ENCODE data around the gene TAOK1. TPM values are rescaled to one million over a fixed set of nuclear protein-coding genes. Genes with fewer than 3 reads are reported as not detected.

The TAOK1 gene
- 88.1 and 89.4 TPM in 2 replicates for total RNA-seq

DNA sequence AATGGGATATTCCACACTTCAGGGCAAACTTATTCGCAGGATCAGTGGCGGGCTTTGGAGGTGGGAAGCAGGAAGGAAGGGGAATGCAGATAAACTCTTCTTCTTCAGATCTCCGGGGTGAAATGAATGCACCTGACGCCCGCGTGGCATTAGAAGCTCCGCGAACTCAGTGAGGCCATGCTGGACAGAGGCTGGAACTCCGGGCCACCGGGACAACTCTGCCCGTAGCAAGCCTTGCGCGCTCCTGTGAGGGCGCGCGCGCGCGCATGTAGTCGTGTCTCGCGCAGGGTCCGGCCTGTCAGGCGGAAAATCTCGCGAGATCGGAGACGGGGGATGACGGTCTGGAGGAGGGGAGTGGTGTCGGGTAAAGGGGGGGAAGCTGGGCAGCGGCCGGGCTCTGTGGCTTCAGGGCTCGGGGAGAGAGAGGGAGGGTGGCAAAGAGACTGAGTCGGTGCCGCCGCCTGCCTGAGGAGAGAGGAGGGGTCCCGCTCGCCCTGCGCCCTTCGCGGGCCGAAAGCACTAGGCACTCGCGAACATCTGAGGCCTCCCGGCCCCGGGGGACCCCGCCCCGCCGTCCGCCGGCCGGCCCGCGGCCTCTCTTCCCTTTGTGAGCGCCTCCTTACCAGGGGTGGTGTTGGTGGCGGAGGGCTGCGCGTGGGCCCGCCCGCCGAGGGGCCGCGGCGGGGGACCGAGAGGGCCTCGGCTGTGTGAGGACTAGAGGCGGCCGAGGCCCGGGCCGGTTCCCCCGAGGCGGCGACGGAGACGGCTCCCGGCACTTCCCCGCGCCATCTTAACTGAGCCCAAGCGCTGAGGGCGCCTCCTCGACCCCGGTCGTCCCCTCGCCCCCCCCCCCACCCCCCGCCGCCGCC, at the start of gene TAOK1:
Gene TAOK1 (plus strand): TSS at position 382 of the 869 bp plus-strand sequence. CDS start 61,186 bp downstream, outside the sequence.

GRCh38 chr17:29566473-29567303, 176.5 kb downstream of the TAOK1 start, which contains the start of gene ABHD15:
Gene ABHD15 (minus strand): TSS chr17:29567037. CDS start chr17:29566966, 71 bp downstream.

GRCh38 chr17:29568331-29569244, 178.4 kb downstream of the TAOK1 start, which contains the start of gene TP53I13:
Gene TP53I13 (plus strand): TSS chr17:29568701. CDS start chr17:29568759, 58 bp downstream.

DNA sequence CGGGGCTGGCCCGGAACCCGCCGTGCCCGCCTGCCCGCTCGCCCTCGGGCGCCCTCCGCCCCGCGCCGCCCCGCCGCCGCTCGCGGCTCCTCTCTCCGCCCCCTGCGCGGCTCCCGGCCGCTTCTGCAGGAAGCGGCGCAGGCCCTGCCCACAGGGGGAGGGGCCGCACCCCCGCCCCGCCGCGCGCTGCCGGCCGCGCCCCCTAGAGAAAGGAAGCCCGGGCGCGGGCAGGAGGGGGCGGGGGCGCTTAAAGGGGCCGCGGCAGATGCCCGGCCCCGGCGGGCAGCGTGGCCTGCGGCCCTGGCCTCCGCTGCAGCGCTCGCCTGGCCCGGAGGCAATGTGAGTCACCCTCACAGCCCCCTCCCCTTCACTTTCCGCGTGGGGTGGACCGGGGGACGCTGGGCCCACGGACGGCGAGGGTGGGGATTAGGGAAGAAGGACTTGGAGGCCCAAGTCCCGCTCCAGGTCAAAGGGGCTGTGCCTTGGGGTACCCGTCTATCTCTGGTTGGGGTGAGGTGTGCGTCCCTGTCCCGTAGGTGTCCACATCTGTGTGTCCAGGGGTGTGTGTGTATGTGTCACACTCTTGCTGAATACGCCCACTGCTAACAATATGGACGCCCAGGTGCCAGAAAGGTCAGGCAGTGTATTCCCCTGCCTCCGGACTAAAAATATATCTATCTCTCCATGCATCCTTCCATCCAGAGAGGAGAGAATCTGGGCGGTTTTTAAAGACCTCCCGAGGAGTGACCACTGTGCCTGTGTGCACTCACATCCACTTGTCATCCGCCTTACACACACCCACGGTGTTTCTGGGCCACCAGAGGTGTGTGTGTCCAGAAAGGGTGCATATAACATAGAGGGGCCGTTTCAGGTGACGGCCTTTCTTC, 199.6 kb downstream of the TAOK1 start, which contains the start of gene GIT1:
Gene GIT1 (minus strand): TSS at position 125 of the 887 bp plus-strand sequence. CDS start 270 bp downstream, outside the sequence.

GRCh38 chr17:29592850-29593551, 202.8 kb downstream of the TAOK1 start, which contains the start of gene ANKRD13B:
Gene ANKRD13B (plus strand): TSS chr17:29593132. CDS start chr17:29593622, 490 bp downstream.

Small RNA genes lying within 50 kb of the gene (small RNA-seq; reads per million reads assigned to genes)
- gene RNU4-34P (not detected), gene RNU6-1034P (not detected), gene RNU6-711P (not detected)

Other genes starting within 250 kb of the TAOK1 start
- gene MYO18A, start 210.0 kb upstream of the TAOK1 start, total RNA-seq, result 37.8 and 47.2 TPM in 2 replicates
- gene CRYBA1, start 143.5 kb upstream of the TAOK1 start, total RNA-seq, result not detected in 2 replicates
- gene NUFIP2, start 96.2 kb upstream of the TAOK1 start, total RNA-seq, result 64.0 and 71.5 TPM in 2 replicates
- gene ABHD15, start 176.7 kb downstream of the TAOK1 start, total RNA-seq, result 8.5 and 9.0 TPM in 2 replicates
- gene TP53I13, start 178.3 kb downstream of the TAOK1 start, total RNA-seq, result 43.4 and 46.5 TPM in 2 replicates
- 22.9 and 24.0 TPM in 2 replicates for gene GIT1, start 199.3 kb downstream of the TAOK1 start, total RNA-seq
- gene ANKRD13B, start 202.8 kb downstream of the TAOK1 start, total RNA-seq, result 7.1 and 7.7 TPM in 2 replicates
- 4.5 and 4.7 TPM in 2 replicates for gene CORO6, start 232.5 kb downstream of the TAOK1 start, total RNA-seq